Endothelial cell of umbilical vein (primary cell): ENCODE results near the gene LENEP. TPM values are rescaled to one million over a fixed set of nuclear protein-coding genes. Genes with fewer than 3 reads are reported as not detected.

Source experiments
- BruUV-seq: library from RNA; stranded (reverse); fragments of 400-500 nt; replicated peaks from 2 replicates; lab custom pipeline; 2021; lab: Mats Ljungman, UMichigan
- CTCF ChIA-PET: fragments of 300-600, 350-600 bp; sonication (Branson Sonifier 250); formaldehyde crosslinking; loops from one replicate; lab custom pipeline; 2021; ENCODE audit warnings: antibody characterized with exemption, inconsistent platforms; lab: Charles Lee
- POLR2A ChIA-PET: fragments of 300-600, 350-600 bp; sonication (Branson Sonifier 250); formaldehyde crosslinking; loops from one replicate; lab custom pipeline; 2021; ENCODE audit warnings: antibody characterized with exemption, inconsistent platforms; lab: Charles Lee
- DNase-seq: peaks from one replicate; pipeline ENCODE4 v3.0.0-alpha.2; 2011; ENCODE audit warnings: low read depth, low spot score
- FAIRE-seq: peaks from 2 replicates; lab custom pipeline; 2011; peaks lifted over from hg19 to GRCh38; lab: Jason Lieb, UNC
- H2AFZ ChIP-seq: 2 replicates; pipeline ENCODE4 v1.6.0; 2012; ENCODE audit warnings: low read depth, low read length, control low read depth, inconsistent platforms
- H3K27ac ChIP-seq: 2 replicates; pipeline ENCODE4 v1.5.1; 2011; ENCODE audit warnings: low read depth, mild to moderate bottlenecking, control low read depth, low read length, moderate library complexity; ENCODE audit not compliant: insufficient read depth
- H3K27me3 ChIP-seq, 2 experiments: 2 replicates each; pipeline versions ENCODE4 v1.6.0 to v1.6.1; 2011; ENCODE audit warnings: low read length in 2 of 2, mixed read lengths in 1 of 2; ENCODE audit not compliant: control insufficient read depth in 2 of 2, insufficient read depth in 2 of 2
- H3K36me3 ChIP-seq, 2 experiments: 2 replicates in 1 of 2; 3 replicates in 1 of 2; pipeline ENCODE4 v1.5.1; 2011; ENCODE audit warnings: low read length in 2 of 2, mild to moderate bottlenecking in 1 of 2, moderate library complexity in 1 of 2; ENCODE audit not compliant: control insufficient read depth in 2 of 2, insufficient read depth in 2 of 2; ENCODE audit errors: extremely low read depth in 1 of 2
- H3K4me1 ChIP-seq: 3 replicates; pipeline ENCODE4 v1.5.1; 2011; ENCODE audit warnings: mild to moderate bottlenecking, low read length; ENCODE audit not compliant: control insufficient read depth, insufficient read depth; ENCODE audit errors: extremely low read depth
- H3K4me2 ChIP-seq: 2 replicates; pipeline ENCODE4 v1.6.1; 2011; ENCODE audit warnings: low read length, control low read depth, mixed read lengths; ENCODE audit not compliant: insufficient read depth
- H3K4me3 ChIP-seq, 3 experiments: fragments of 200-600 bp in 1 of 3; sonication (generic), shearing (Covaris generic) in 1 of 3; replicated peaks in 1 of 3; 2 replicates each; pipeline ENCODE4 v1.5.1; 2011 to 2016; ENCODE audit warnings: control low read depth in 3 of 3, low read length in 3 of 3, mild to moderate bottlenecking in 2 of 3, inconsistent platforms in 1 of 3, low read depth in 1 of 3, moderate library complexity in 1 of 3; ENCODE audit not compliant: insufficient read depth in 1 of 3
- H3K79me2 ChIP-seq: 2 replicates; pipeline ENCODE4 v1.6.0; 2012; ENCODE audit warnings: low read length, inconsistent platforms; ENCODE audit not compliant: control insufficient read depth, insufficient read depth
- H3K9ac ChIP-seq: replicated peaks from 2 replicates; pipeline ENCODE3; 2011; ENCODE audit warnings: low read length, control low read depth; ENCODE audit not compliant: insufficient read depth; ENCODE audit errors: extremely low read depth
- H3K9me1 ChIP-seq: replicated peaks from 3 replicates; pipeline ENCODE4 v1.6.0; 2011; ENCODE audit warnings: mild to moderate bottlenecking, low read length; ENCODE audit not compliant: control insufficient read depth, insufficient read depth; ENCODE audit errors: extremely low read depth
- H3K9me3 ChIP-seq: replicated peaks from 2 replicates; pipeline ENCODE4 v1.5.1; 2012; ENCODE audit warnings: low read length, inconsistent platforms; ENCODE audit not compliant: control insufficient read depth, insufficient read depth
- H4K20me1 ChIP-seq: replicated peaks from 2 replicates; pipeline ENCODE3; 2011; ENCODE audit warnings: mild to moderate bottlenecking, low read length; ENCODE audit not compliant: control insufficient read depth, insufficient read depth; ENCODE audit errors: extremely low read depth
- CTCF ChIP-seq, 2 donors: IDR thresholded peaks; 1 replicate in 1 of 2; 2 replicates in 1 of 2; pipeline ENCODE4 v1.5.1; 2011; ENCODE audit warnings: low read length in 2 of 2, mild to moderate bottlenecking in 2 of 2, moderate library complexity in 2 of 2, control low read depth in 1 of 2, inconsistent platforms in 1 of 2, low read depth in 1 of 2; ENCODE audit not compliant: insufficient read depth in 1 of 2; ENCODE audit errors: extremely low read depth in 1 of 2
- EZH2 ChIP-seq: IDR thresholded peaks from 2 replicates; pipeline ENCODE4 v1.6.1; 2012; ENCODE audit warnings: borderline replicate concordance, low read depth, mild to moderate bottlenecking, moderate library complexity, low read length, inconsistent platforms; ENCODE audit not compliant: severe bottlenecking
- FOS ChIP-seq: IDR thresholded peaks from 2 replicates; pipeline ENCODE4 v1.6.1; 2011; ENCODE audit warnings: mild to moderate bottlenecking, low read length, moderate library complexity, borderline replicate concordance; ENCODE audit not compliant: insufficient read depth
- GATA2 ChIP-seq: IDR thresholded peaks from 2 replicates; pipeline ENCODE4 v1.7.0; 2011; ENCODE audit warnings: low read depth, mild to moderate bottlenecking, moderate library complexity, mixed read lengths, low read length; ENCODE audit not compliant: insufficient read length, insufficient read depth
- JUN ChIP-seq: IDR thresholded peaks from 2 replicates; pipeline ENCODE4 v1.6.1; 2011; ENCODE audit warnings: borderline replicate concordance, low read depth; ENCODE audit not compliant: insufficient read length, insufficient read depth
- MAX ChIP-seq: IDR thresholded peaks from 2 replicates; pipeline ENCODE4 v1.6.1; 2011; ENCODE audit not compliant: insufficient read depth, insufficient read length
- MYC ChIP-seq: IDR thresholded peaks from one replicate; pipeline ENCODE4 v1.6.1; 2011; ENCODE audit warnings: mild to moderate bottlenecking, low read depth, low read length
- POLR2A ChIP-seq: IDR thresholded peaks from 2 replicates; pipeline ENCODE4 v1.6.1; 2012; ENCODE audit warnings: low read depth, mild to moderate bottlenecking, control low read depth, low read length
- POLR2AphosphoS5 ChIP-seq: IDR thresholded peaks from 2 replicates; pipeline ENCODE4 v1.6.1; 2012; ENCODE audit warnings: low read depth, mild to moderate bottlenecking, control low read depth, low read length, moderate library complexity; ENCODE audit not compliant: insufficient read depth
- dilution Hi-C: fragments of 300-500 bp; cut with MboI; formaldehyde crosslinking; loops from one replicate; pipeline ENCODE4 v1.15.0; 2019; ENCODE audit warnings: low sequenced_read_pairs; ENCODE audit not compliant: extremely low pct_ligation_motif_present
- intact Hi-C: fragments of 100-400 bp; cut with micrococcal nuclease; formaldehyde crosslinking; loops from one replicate; pipeline ENCODE4 v1.10.0; 2022
- polyA plus RNA-seq, 4 experiments: library from polyadenylated mRNA; depleted of rRNA in 3 of 4; stranded (reverse) in 3 of 4; unstranded in 1 of 4; fragments of >200 nt; gene quantifications; 2 replicates each; pipeline versions ENCODE4 v1.2.1 to v1.2.3, GENCODE V29; 2011 to 2012; ENCODE audit warnings: missing spikeins in 1 of 4
- total RNA-seq: library from RNA; stranded (reverse); gene quantifications from 2 replicates; pipeline ENCODE4 v1.2.3, GENCODE V29; 2021

LENEP gene
- total and polyA plus RNA-seq, 2 donors (not counting 3 experiments of a cell fraction or from before 2014, with no cell fraction given) = 0.64 TPM; not detected in 1

DNA sequence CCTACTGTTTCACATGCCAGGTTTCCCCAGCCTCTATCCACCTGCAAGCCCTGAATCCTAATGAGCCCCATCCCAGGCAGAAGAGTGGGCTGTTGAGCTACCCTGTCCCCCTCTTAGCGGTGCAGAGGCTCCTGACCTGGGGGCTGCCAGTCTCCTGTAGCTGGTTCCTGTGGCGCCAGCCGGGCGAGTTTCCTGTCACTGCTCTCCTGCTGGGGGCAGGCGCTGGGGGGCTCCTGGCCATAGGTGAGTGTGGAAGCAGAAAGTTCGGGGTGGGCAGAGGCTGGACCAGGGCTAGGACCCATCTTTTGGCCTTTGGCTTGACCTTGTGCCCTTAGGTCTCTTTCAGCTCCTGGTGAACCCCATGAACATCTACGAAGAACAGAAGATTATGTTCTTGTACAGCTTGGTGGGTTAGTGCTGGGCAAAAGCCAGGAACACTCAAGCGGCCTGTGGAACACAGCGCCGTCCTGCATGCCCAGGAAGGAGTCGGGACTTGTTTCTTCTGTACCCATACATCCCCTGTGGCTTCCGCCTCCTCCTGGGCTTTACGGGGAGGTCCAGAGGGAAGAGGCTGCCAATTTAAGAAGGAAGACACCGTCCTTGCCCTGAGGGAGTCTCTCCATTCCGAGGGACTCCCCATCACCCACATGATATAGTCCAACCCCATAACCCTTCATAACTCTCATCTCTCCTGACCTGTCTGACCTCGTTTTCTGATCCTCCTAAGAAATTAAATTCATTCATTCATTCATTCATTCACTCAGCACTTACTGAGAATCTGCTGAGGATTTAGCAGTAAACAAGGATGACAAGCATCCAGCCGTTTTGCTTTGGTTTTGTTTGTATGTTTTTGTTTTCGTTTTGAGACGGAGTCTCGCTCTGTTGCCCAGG, 41.2 kb downstream of the LENEP start:
- TF ChIP-seq JUN (no peak), POLR2A (no peak), MYC (no peak), POLR2AphosphoS5 (no peak), CTCF (IDR thresholded peaks at IDR 0.05; ENCODE audit: extremely low read depth in 1 of 2, insufficient read depth in 1 of 2, low read depth in 1 of 2, low read length in 2 of 2) (no peak), MAX (no peak), EZH2 (no peak), FOS (no peak), GATA2 (no peak)
- peaks cover 0 to 5% of the 10 kb centered on the region in 2 experiments for H3K27me3 ChIP-seq
- H3K9ac ChIP-seq = no peak overlapping the region
- no peak overlapping the region for H3K4me3 ChIP-seq
- FAIRE-seq (no peak), DNase-seq (no peak)
- POLR2A ChIA-PET = no interaction called here
- no peaks in the 10 kb centered on the region for H3K79me2 ChIP-seq
- H3K27ac ChIP-seq = no peak overlapping the region
- no TSS peak for BruUV-seq
- intact Hi-C loops = no loop called here
- no peak overlapping the region for H2AFZ ChIP-seq
- H4K20me1 ChIP-seq = no peaks in the 10 kb centered on the region
- H3K9me3 ChIP-seq = no peaks in the 10 kb centered on the region
- no peaks in the 10 kb centered on the region for H3K36me3 ChIP-seq
- H3K4me2 ChIP-seq = no peak overlapping the region
- CTCF ChIA-PET = interaction anchor here (1.1 to 3.1 kb wide), 3 partner anchors 10 to 50 kb away, joined by 3 to 12 read pairs (median 8); no protein-coding TSS in a partner anchor
- peaks cover 4% of the 10 kb centered on the region for H3K4me1 ChIP-seq
- dilution Hi-C loops = no loop called here
- no peaks in the 10 kb centered on the region for H3K9me1 ChIP-seq
